Esophagus muscularis mucosa (tissue), 4 donors: ENCODE measurements around the gene TMEM117. TPM values are rescaled to one million over a fixed set of nuclear protein-coding genes. Genes with fewer than 3 reads are reported as not detected.

Experiments
- DNase-seq: peaks from one replicate; pipeline ENCODE4 v3.0.0-alpha.2; 2017; ENCODE audit errors: extremely low spot score
- H3K27ac ChIP-seq, 4 donors: fragments of 200-600 bp; sonication (generic); replicated peaks in 1 of 4; 1 replicate in 3 of 4; 2 replicates in 1 of 4; pipeline ENCODE4 v1.5.1; 2016 to 2019; ENCODE audit warnings: mild to moderate bottlenecking in 1 of 4
- H3K27me3 ChIP-seq, 4 donors: fragments of 200-600 bp; sonication (generic); one replicate each; pipeline versions ENCODE4 v1.5.1 to v1.6.0; 2016 to 2019
- H3K36me3 ChIP-seq, 4 donors: fragments of 200-600 bp; sonication (generic); one replicate each; pipeline ENCODE4 v1.5.1; 2016 to 2019
- H3K4me1 ChIP-seq, 4 donors: fragments of 200-600 bp; sonication (generic); one replicate each; pipeline ENCODE4 v1.5.1; 2016 to 2019
- H3K4me3 ChIP-seq, 4 donors: fragments of 200-600 bp; sonication (generic); 1 replicate in 2 of 4; 2 replicates in 2 of 4; pipeline ENCODE4 v1.5.1; 2016 to 2019; ENCODE audit warnings: mild to moderate bottlenecking in 4 of 4, moderate library complexity in 1 of 4
- H3K9me3 ChIP-seq, 4 donors: fragments of 200-600 bp; sonication (generic); 1 replicate in 3 of 4; 2 replicates in 1 of 4; pipeline ENCODE4 v1.5.1; 2016 to 2019
- EP300 ChIP-seq: sonication (generic); formaldehyde crosslinking; IDR thresholded peaks from one replicate; pipeline ENCODE4 v1.6.1; 2017; ENCODE audit warnings: antibody characterized with exemption
- POLR2A ChIP-seq: fragments of 450-650 bp; IDR thresholded peaks from one replicate; pipeline ENCODE4 v1.6.1; 2017; ENCODE audit warnings: antibody characterized with exemption, moderate library complexity, mild to moderate bottlenecking, low read depth
- POLR2AphosphoS5 ChIP-seq, 2 donors: sonication (generic); formaldehyde crosslinking; IDR thresholded peaks; one replicate each; pipeline ENCODE4 v1.6.1; 2017; ENCODE audit warnings: antibody characterized with exemption in 2 of 2
- WGBS: methylation state at CpG from one replicate; pipeline ENCODE4 v1.1.5; 2018; 5-methylcytosine and 5-hydroxymethylcytosine counted together
- intact Hi-C: fragments of 100-400 bp; cut with DNase I; formaldehyde crosslinking; loops from one replicate; pipeline ENCODE4 v1.15.1; 2023
- total RNA-seq, 4 donors: library from RNA; depleted of rRNA; stranded (reverse); fragments of >200 nt; gene quantifications; one replicate each; pipeline versions ENCODE4 v1.1.0 to v1.2.1, GENCODE V29; 2016
- TF ChIP-seq, protein P1 (sequence below), 3 experiments: fragments of 200-600 bp in 2 of 3; fragments of 450-650 bp in 1 of 3; sonication (generic) in 2 of 3; IDR thresholded peaks; one replicate each; pipeline ENCODE4 v1.5.1; 2017 to 2019; ENCODE audit warnings: antibody characterized with exemption in 3 of 3, mild to moderate bottlenecking in 2 of 3, moderate library complexity in 1 of 3

Gene TMEM117
- total RNA-seq, 4 donors from 2014 or later: 11.2 to 18.7 (median 12.8) TPM

GRCh38 chr12:44387581-44387980 is 551.7 kb downstream of the TMEM117 start:
- H3K9me3 ChIP-seq: no peaks in the 10 kb centered on the region
- DNase-seq: no peak
- H3K36me3 ChIP-seq: no peaks in the 10 kb centered on the region
- no peak overlapping the region for H3K27ac ChIP-seq
- intact Hi-C loops: no loop called here
- H3K4me3 ChIP-seq: no peak overlapping the region
- TF ChIP-seq POLR2A (no peak), POLR2AphosphoS5 (IDR thresholded peaks at IDR 0.05) (no peak), EP300 (no peak)
- TF ChIP-seq, protein P1, sequence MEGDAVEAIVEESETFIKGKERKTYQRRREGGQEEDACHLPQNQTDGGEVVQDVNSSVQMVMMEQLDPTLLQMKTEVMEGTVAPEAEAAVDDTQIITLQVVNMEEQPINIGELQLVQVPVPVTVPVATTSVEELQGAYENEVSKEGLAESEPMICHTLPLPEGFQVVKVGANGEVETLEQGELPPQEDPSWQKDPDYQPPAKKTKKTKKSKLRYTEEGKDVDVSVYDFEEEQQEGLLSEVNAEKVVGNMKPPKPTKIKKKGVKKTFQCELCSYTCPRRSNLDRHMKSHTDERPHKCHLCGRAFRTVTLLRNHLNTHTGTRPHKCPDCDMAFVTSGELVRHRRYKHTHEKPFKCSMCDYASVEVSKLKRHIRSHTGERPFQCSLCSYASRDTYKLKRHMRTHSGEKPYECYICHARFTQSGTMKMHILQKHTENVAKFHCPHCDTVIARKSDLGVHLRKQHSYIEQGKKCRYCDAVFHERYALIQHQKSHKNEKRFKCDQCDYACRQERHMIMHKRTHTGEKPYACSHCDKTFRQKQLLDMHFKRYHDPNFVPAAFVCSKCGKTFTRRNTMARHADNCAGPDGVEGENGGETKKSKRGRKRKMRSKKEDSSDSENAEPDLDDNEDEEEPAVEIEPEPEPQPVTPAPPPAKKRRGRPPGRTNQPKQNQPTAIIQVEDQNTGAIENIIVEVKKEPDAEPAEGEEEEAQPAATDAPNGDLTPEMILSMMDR (IDR thresholded peaks at IDR 0.05): no peak
- no peaks in the 10 kb centered on the region for H3K27me3 ChIP-seq
- peaks cover 0 to 7% (median 0%) of the 10 kb centered on the region in 4 donors for H3K4me1 ChIP-seq

DNA sequence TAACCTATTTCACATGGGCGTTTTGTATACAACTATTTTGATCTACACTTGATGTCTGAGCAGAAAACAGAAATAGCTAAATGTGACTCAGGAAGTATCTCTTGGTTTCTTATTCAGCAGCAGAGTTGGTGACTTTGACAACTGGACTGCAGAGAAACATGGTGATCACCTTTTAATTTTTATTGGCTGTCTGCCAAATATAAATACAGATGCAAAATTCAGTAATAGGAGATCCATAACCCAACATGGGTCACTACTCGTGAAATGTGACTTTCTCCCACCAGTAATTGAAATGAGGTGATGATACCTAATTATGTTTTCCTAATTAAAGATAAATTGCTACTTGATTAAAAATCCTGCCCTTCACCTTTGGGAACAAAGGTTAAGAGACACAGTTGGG is 553.2 kb downstream of the TMEM117 start:
- Histone ChIP-seq H3K27ac (no peak overlapping the region), H3K27me3 (no peaks in the 10 kb centered on the region), H3K9me3 (no peaks in the 10 kb centered on the region), H3K36me3 (no peaks in the 10 kb centered on the region), H3K4me3 (no peak overlapping the region), H3K4me1 (peaks cover 0 to 7% (median 0%) of the 10 kb centered on the region in 4 donors)
- 91% methylated on average over 2 of the region's 2 CpGs for whole genome bisulfite sequencing
- TF ChIP-seq, protein P1 (IDR thresholded peaks at IDR 0.05): no peak
- no peak for DNase-seq
- intact Hi-C loops: no loop called here

DNA sequence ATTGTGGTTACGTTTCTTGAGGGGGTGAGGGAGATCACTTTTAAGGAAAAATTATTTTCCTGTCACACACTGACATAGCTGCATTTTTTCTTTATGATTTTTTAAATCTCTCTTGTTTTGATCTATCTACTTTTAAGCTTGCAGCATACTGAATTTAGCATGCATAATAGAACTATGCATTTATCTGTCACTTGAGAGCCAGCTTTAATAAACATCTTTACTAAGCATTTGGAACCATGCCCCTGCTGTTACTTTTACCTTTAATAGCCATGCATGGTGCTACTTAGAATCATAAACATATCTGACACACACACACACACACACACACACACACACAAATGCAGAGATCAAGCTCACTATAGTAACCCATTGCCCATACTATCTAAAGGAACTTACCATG is 554.0 kb downstream of the TMEM117 start:
- 29% methylated on average over 1 of the region's 1 CpG for WGBS

DNA sequence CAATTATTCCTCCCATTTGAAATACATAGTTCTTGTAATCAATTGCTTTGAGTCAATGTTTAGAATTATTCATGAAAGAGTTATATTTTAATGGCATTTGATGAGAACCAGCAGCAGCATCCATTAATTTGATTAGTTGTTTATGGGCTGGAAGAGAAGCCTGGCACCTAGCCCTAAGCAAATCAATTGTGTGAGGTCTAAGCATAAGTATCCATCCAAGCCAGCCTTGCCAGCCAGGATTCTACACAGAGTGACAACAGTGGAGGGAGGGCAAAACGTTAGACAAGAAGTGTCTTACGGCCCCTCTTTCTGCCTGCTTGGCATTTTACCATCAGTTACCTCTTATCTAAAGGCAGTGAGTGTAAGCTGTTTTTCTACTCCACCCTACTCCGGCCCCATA is 561.8 kb downstream of the TMEM117 start:
- DNase-seq: no peak
- Histone ChIP-seq H3K27me3 (no peaks in the 10 kb centered on the region), H3K4me1 (no peaks in the 10 kb centered on the region), H3K27ac (no peak overlapping the region), H3K9me3 (peaks cover 0 to 3% (median 0%) of the 10 kb centered on the region in 4 donors), H3K36me3 (no peaks in the 10 kb centered on the region), H3K4me3 (no peak overlapping the region)
- intact Hi-C loops: no loop called here
- no peak for TF ChIP-seq EP300
- TF ChIP-seq, protein P1 (IDR thresholded peaks at IDR 0.05): no peak
- no peak for TF ChIP-seq POLR2A
- no peak for TF ChIP-seq POLR2AphosphoS5 (IDR thresholded peaks at IDR 0.05)
- WGBS: 66% methylated on average over 3 of the region's 3 CpGs

More for the DNA sequence above, 554.0 kb downstream of the TMEM117 start:
- no peak overlapping the region for H3K27ac ChIP-seq
- peaks cover 0 to 7% (median 0%) of the 10 kb centered on the region in 4 donors for H3K4me1 ChIP-seq
- intact Hi-C loops: no loop called here
- H3K4me3 ChIP-seq: no peak overlapping the region
- no peaks in the 10 kb centered on the region for H3K36me3 ChIP-seq
- H3K27me3 ChIP-seq: no peaks in the 10 kb centered on the region
- no peaks in the 10 kb centered on the region for H3K9me3 ChIP-seq
- TF ChIP-seq, protein P1 (IDR thresholded peaks at IDR 0.05): no peak
- no peak for TF ChIP-seq EP300
- no peak for TF ChIP-seq POLR2A
- no peak for TF ChIP-seq POLR2AphosphoS5 (IDR thresholded peaks at IDR 0.05)
- DNase-seq: no peak

GRCh38 chr12:44403185-44403584 is 567.3 kb downstream of the TMEM117 start:
- intact Hi-C loops: no loop called here

More at GRCh38 chr12:44403185-44403584, 567.3 kb downstream of the TMEM117 start:
- H3K27ac ChIP-seq: no peak overlapping the region
- no peaks in the 10 kb centered on the region for H3K27me3 ChIP-seq
- no peak overlapping the region for H3K4me3 ChIP-seq
- no peaks in the 10 kb centered on the region for H3K4me1 ChIP-seq
- no peak for DNase-seq
- no peaks in the 10 kb centered on the region for H3K36me3 ChIP-seq
- WGBS: 63% methylated on average over 2 of the region's 2 CpGs
- H3K9me3 ChIP-seq: peaks cover 0 to 3% (median 0%) of the 10 kb centered on the region in 4 donors
- TF ChIP-seq, protein P1 (IDR thresholded peaks at IDR 0.05): no peak
- TF ChIP-seq POLR2A: no peak
